Adrenal gland (tissue), 5 donors: ENCODE measurements around the gene RAB12.

Experiments
- CTCF ChIP-seq, 6 experiments: fragments of 450-650 bp in 4 of 6; fragments of 200-600 bp in 2 of 6; sonication (generic) in 1 of 6; IDR thresholded peaks; 1 replicate in 5 of 6; 2 replicates in 1 of 6; pipeline versions ENCODE4 v1.5.1 to v1.8.0; 2016 to 2021; ENCODE audit warnings: antibody characterized with exemption in 6 of 6, mild to moderate bottlenecking in 2 of 6, moderate library complexity in 1 of 6
- POLR2A ChIP-seq, 2 donors: fragments of 450-650 bp; IDR thresholded peaks; one replicate each; pipeline ENCODE4 v1.6.1; 2017; ENCODE audit warnings: antibody characterized with exemption in 2 of 2, mild to moderate bottlenecking in 2 of 2, moderate library complexity in 1 of 2
- donor health status: DM: no; HTN: no; CAD: no.

- TF ChIP-seq CTCF (IDR thresholded peaks at IDR 0.05) = no peak
- TF ChIP-seq POLR2A (IDR thresholded peaks at IDR 0.05) = no peak
These were observed 25.3 kb downstream of the RAB12 start for GRCh38 chr18:8634508-8634907.
